HCT116 (cell line): ENCODE measurements around the gene CNTNAP2.

Experiments used
- CTCF ChIP-seq, 3 experiments: fragments of 200-600 bp in 1 of 3; sonication (generic) in 1 of 3; IDR thresholded peaks in 2 of 3; conservative IDR thresholded peaks in 1 of 3; 2 replicates each; pipeline ENCODE4 v1.5.1; 2012 to 2017; ENCODE audit warnings: low read depth in 2 of 3, low read length in 2 of 3, antibody characterized with exemption in 1 of 3, borderline replicate concordance in 1 of 3, control low read depth in 1 of 3, mild to moderate bottlenecking in 1 of 3, mixed read lengths in 1 of 3, mixed run types in 1 of 3, moderate library complexity in 1 of 3; ENCODE audit not compliant: insufficient read depth in 1 of 3
- EGR1 ChIP-seq: IDR thresholded peaks from 2 replicates; pipeline ENCODE4 v1.6.1; 2012; ENCODE audit warnings: low read depth
- EZH2 ChIP-seq: fragments of 200-600 bp; sonication (generic); IDR thresholded peaks from 2 replicates; pipeline ENCODE4 v1.6.1; 2017; ENCODE audit warnings: antibody characterized with exemption, mixed run types
- EZH2phosphoT487 ChIP-seq: fragments of 200-600 bp; IDR thresholded peaks from 2 replicates; pipeline ENCODE4 v1.6.1; 2018; ENCODE audit warnings: antibody characterized with exemption, borderline replicate concordance
- JUND ChIP-seq: IDR thresholded peaks from 2 replicates; pipeline ENCODE4 v1.6.1; 2012
- MAX ChIP-seq: IDR thresholded peaks from 2 replicates; pipeline ENCODE4 v1.6.1; 2012
- POLR2A ChIP-seq: IDR thresholded peaks from 2 replicates; pipeline ENCODE4 v1.7.0; 2011; ENCODE audit warnings: borderline replicate concordance; ENCODE audit not compliant: insufficient read depth, insufficient read length; ENCODE audit errors: extremely low read depth
- POLR2AphosphoS5 ChIP-seq: IDR thresholded peaks from 2 replicates; pipeline ENCODE4 v1.6.1; 2011; ENCODE audit warnings: mild to moderate bottlenecking, low read depth, low read length, moderate library complexity
- REST ChIP-seq: IDR thresholded peaks from 2 replicates; pipeline ENCODE4 v1.6.1; 2012; ENCODE audit warnings: low read depth
- SP1 ChIP-seq: IDR thresholded peaks from 2 replicates; pipeline ENCODE4 v1.6.1; 2012; ENCODE audit warnings: low read depth
- SRF ChIP-seq: IDR thresholded peaks from 2 replicates; pipeline ENCODE4 v1.6.1; 2012; ENCODE audit warnings: low read depth
- YY1 ChIP-seq: IDR thresholded peaks from 2 replicates; pipeline ENCODE4 v1.6.1; 2011; ENCODE audit warnings: low read length, low read depth, moderate library complexity, mild to moderate bottlenecking; ENCODE audit not compliant: insufficient replicate concordance; ENCODE audit errors: extremely low read depth
- ZFX ChIP-seq: fragments of 450-650 bp; IDR thresholded peaks from 2 replicates; pipeline ENCODE4 v1.6.1; 2017

- no peak for TF ChIP-seq POLR2AphosphoS5
- TF ChIP-seq EZH2phosphoT487, result no peak
- TF ChIP-seq SP1, result no peak
- peak; percentile 40 to 62 (median 53); a peak in 5 of 6 replicates for TF ChIP-seq CTCF (IDR thresholded peaks at IDR 0.05 in 2 of 3, conservative IDR thresholded peaks at IDR 0.05 in 1 of 3; ENCODE audit: borderline replicate concordance in 1 of 3, insufficient read depth in 1 of 3, low read depth in 2 of 3, low read length in 2 of 3)
- TF ChIP-seq ZFX, result no peak
- no peak for TF ChIP-seq REST
- TF ChIP-seq POLR2A, result no peak
- no peak for TF ChIP-seq EZH2
- TF ChIP-seq SRF, result no peak
- no peak for TF ChIP-seq MAX
- no peak for TF ChIP-seq YY1
- TF ChIP-seq EGR1, result no peak
- no peak for TF ChIP-seq JUND
Measured at GRCh38 chr7:148286150-148286549, 2169.5 kb downstream of the CNTNAP2 start.
